ENCODE measurements around the gene SNN. TPM values are rescaled to one million over a fixed set of nuclear protein-coding genes. Genes with fewer than 3 reads are reported as not detected.

Gene SNN
- total and polyA plus RNA-seq, 2 experiments from 2014 or later = 5.4 to 5.9 TPM

- no peaks in the 10 kb centered on the region for H3K9me3 ChIP-seq (ENCODE audit: low read depth)
- H3K4me1 ChIP-seq (ENCODE audit: insufficient read depth) = no peaks in the 10 kb centered on the region
- H4K20me1 ChIP-seq (ENCODE audit: insufficient read depth) = no peaks in the 10 kb centered on the region
- H3K4me2 ChIP-seq (ENCODE audit: unreplicated experiment) = no peak overlapping the region
- H3K4me3 ChIP-seq = no peak overlapping the region
- peaks cover 32% of the 10 kb centered on the region for H3K36me3 ChIP-seq (ENCODE audit: low read depth)
- H3K27me3 ChIP-seq (replicated peaks; ENCODE audit: insufficient read depth) = no peaks in the 10 kb centered on the region
- TF ChIP-seq EZH2phosphoT487 (IDR thresholded peaks at IDR 0.05; ENCODE audit: insufficient read depth, low read depth) (no peak), EZH2 (IDR thresholded peaks at IDR 0.05; ENCODE audit: insufficient read depth, poor library complexity, severe bottlenecking) (no peak)
- in situ Hi-C loops (cut with MboI) = no loop called here
- no peak overlapping the region for H3K9ac ChIP-seq
- DNase-seq = no peak
- peaks cover 41% of the 10 kb centered on the region for H3K79me2 ChIP-seq (ENCODE audit: insufficient read depth)
- H3K27ac ChIP-seq = no peak overlapping the region
- H2AFZ ChIP-seq = no peak overlapping the region
- H3F3A ChIP-seq (ENCODE audit: insufficient read depth) = peaks cover 35% of the 10 kb centered on the region; the same call in 1 of the 2 replicates
- no peaks in the 10 kb centered on the region for H3K9me2 ChIP-seq (ENCODE audit: insufficient read depth)
- 84% methylated on average over 8 of the region's 8 CpGs for WGBS, 2 experiments (ENCODE audit: low coverage in 1 of 2, low lambda C conversion rate in 2 of 2, missing lambda C conversion rate in 2 of 2)
Measured at GRCh38 chr16:11715246-11715947, 47.1 kb downstream of the SNN start.

GRCh38 chr16:11716336-11716735, 48.1 kb downstream of the SNN start:
- Histone ChIP-seq H3K9me3 (ENCODE audit: low read depth) (no peaks in the 10 kb centered on the region), H2AFZ (no peak overlapping the region), H3F3A (ENCODE audit: insufficient read depth) (peaks cover 35% of the 10 kb centered on the region; the same call in 1 of the 2 replicates), H3K27me3 (replicated peaks; ENCODE audit: insufficient read depth) (no peaks in the 10 kb centered on the region), H3K79me2 (ENCODE audit: insufficient read depth) (peaks cover 35% of the 10 kb centered on the region), H3K4me2 (ENCODE audit: unreplicated experiment) (no peak overlapping the region), H3K27ac (no peak overlapping the region), H3K9me2 (ENCODE audit: insufficient read depth) (no peaks in the 10 kb centered on the region), H3K4me3 (no peak overlapping the region), H3K36me3 (ENCODE audit: low read depth) (peaks cover 42% of the 10 kb centered on the region), H4K20me1 (ENCODE audit: insufficient read depth) (no peaks in the 10 kb centered on the region), H3K4me1 (ENCODE audit: insufficient read depth) (no peaks in the 10 kb centered on the region), H3K9ac (no peak overlapping the region)
- in situ Hi-C loops (cut with MboI) = no loop called here
- no peak for TF ChIP-seq EZH2 (IDR thresholded peaks at IDR 0.05; ENCODE audit: insufficient read depth, poor library complexity, severe bottlenecking)
- TF ChIP-seq EZH2phosphoT487 (IDR thresholded peaks at IDR 0.05; ENCODE audit: insufficient read depth, low read depth) = no peak
- no peak for DNase-seq

GRCh38 chr16:11717811-11718210, 49.6 kb downstream of the SNN start:
- no peak overlapping the region for H2AFZ ChIP-seq
- no peaks in the 10 kb centered on the region for H3K4me1 ChIP-seq (ENCODE audit: insufficient read depth)
- H3K79me2 ChIP-seq (ENCODE audit: insufficient read depth) = peaks cover 27% of the 10 kb centered on the region
- H3K36me3 ChIP-seq (ENCODE audit: low read depth) = peaks cover 55% of the 10 kb centered on the region
- H3F3A ChIP-seq (ENCODE audit: insufficient read depth) = peaks cover 35% of the 10 kb centered on the region; the same call in 1 of the 2 replicates
- DNase-seq = no peak
- no peak overlapping the region for H3K27ac ChIP-seq
- no peaks in the 10 kb centered on the region for H4K20me1 ChIP-seq (ENCODE audit: insufficient read depth)
- H3K4me2 ChIP-seq (ENCODE audit: unreplicated experiment) = no peak overlapping the region
- no peak for TF ChIP-seq EZH2 (IDR thresholded peaks at IDR 0.05; ENCODE audit: insufficient read depth, poor library complexity, severe bottlenecking)
- TF ChIP-seq EZH2phosphoT487 (IDR thresholded peaks at IDR 0.05; ENCODE audit: insufficient read depth, low read depth) = no peak
- H3K27me3 ChIP-seq (replicated peaks; ENCODE audit: insufficient read depth) = no peaks in the 10 kb centered on the region
- H3K9me3 ChIP-seq (ENCODE audit: low read depth) = no peaks in the 10 kb centered on the region
- H3K9me2 ChIP-seq (ENCODE audit: insufficient read depth) = no peaks in the 10 kb centered on the region
- no peak overlapping the region for H3K9ac ChIP-seq
- WGBS, 2 experiments (ENCODE audit: low coverage in 1 of 2, low lambda C conversion rate in 2 of 2, missing lambda C conversion rate in 2 of 2) = 81 to 82% methylated on average over 5 of the region's 5 CpGs
- H3K4me3 ChIP-seq = no peak overlapping the region
- in situ Hi-C loops (cut with MboI) = no loop called here

- H3K27me3 ChIP-seq (replicated peaks; ENCODE audit: insufficient read depth) = no peaks in the 10 kb centered on the region
- no peaks in the 10 kb centered on the region for H3K9me3 ChIP-seq (ENCODE audit: low read depth)
- no peak overlapping the region for H3K27ac ChIP-seq
- peaks cover 57% of the 10 kb centered on the region for H3K36me3 ChIP-seq (ENCODE audit: low read depth)
- H2AFZ ChIP-seq = no peak overlapping the region
- no peaks in the 10 kb centered on the region for H3K9me2 ChIP-seq (ENCODE audit: insufficient read depth)
- H3K4me2 ChIP-seq (ENCODE audit: unreplicated experiment) = no peak overlapping the region
- peaks cover 35% of the 10 kb centered on the region; the same call in 1 of the 2 replicates for H3F3A ChIP-seq (ENCODE audit: insufficient read depth)
- no peaks in the 10 kb centered on the region for H3K4me1 ChIP-seq (ENCODE audit: insufficient read depth)
- no peaks in the 10 kb centered on the region for H4K20me1 ChIP-seq (ENCODE audit: insufficient read depth)
- H3K4me3 ChIP-seq = no peak overlapping the region
- in situ Hi-C loops (cut with MboI) = no loop called here
- TF ChIP-seq EZH2 (IDR thresholded peaks at IDR 0.05; ENCODE audit: insufficient read depth, poor library complexity, severe bottlenecking) (no peak), EZH2phosphoT487 (IDR thresholded peaks at IDR 0.05; ENCODE audit: insufficient read depth, low read depth) (no peak)
- no peak overlapping the region for H3K9ac ChIP-seq
- peaks cover 32% of the 10 kb centered on the region for H3K79me2 ChIP-seq (ENCODE audit: insufficient read depth)
- DNase-seq = no peak
Measured at GRCh38 chr16:11719171-11719570, 50.9 kb downstream of the SNN start.

All from GM23248 (cell line).